PC-9 (cell line): Measurements from ENCODE around the gene CFAP97. TPM values are rescaled to one million over a fixed set of nuclear protein-coding genes. Genes with fewer than 3 reads are reported as not detected.
A peak's percentile ranks its signal among the peaks of the same experiment; 100 is the strongest.

Source experiments
- Bru-seq: library from RNA; stranded (reverse); fragments of 400-500 nt; gene quantifications from one replicate; lab custom pipeline; 2021; lab: Mats Ljungman, UMichigan
- BruChase-seq, 2 experiments: library from RNA; stranded (reverse); fragments of 400-500 nt; gene quantifications; one replicate each; lab custom pipeline; 2021; lab: Mats Ljungman, UMichigan
- BruUV-seq: library from RNA; stranded (reverse); fragments of 400-500 nt; replicated peaks from 2 replicates; lab custom pipeline; 2021; lab: Mats Ljungman, UMichigan
- CTCF ChIA-PET: fragments of 300-600 bp; sonication (Branson Sonifier 250); formaldehyde crosslinking; loops from one replicate; lab custom pipeline; 2022; ENCODE audit warnings: antibody characterized with exemption; lab: Charles Lee
- POLR2A ChIA-PET: fragments of 300-600 bp; sonication (Branson Sonifier 250); formaldehyde crosslinking; loops from one replicate; lab custom pipeline; 2022; ENCODE audit warnings: antibody characterized with exemption; ENCODE audit not compliant: unreplicated experiment; lab: Charles Lee
- DNase-seq, 2 experiments: peaks; one replicate each; pipeline versions ENCODE4 v3.0.0 to v3.0.0-alpha.2; 2015 to 2022; ENCODE audit warnings: mixed read lengths in 1 of 2
- H2AFZ ChIP-seq: fragments of 200-600 bp; sonication (generic); 2 replicates; pipeline ENCODE4 v1.8.1; 2017; ENCODE audit warnings: antibody characterized with exemption
- H3F3A ChIP-seq: fragments of 200-600 bp; sonication (generic); 2 replicates; pipeline ENCODE4 v1.8.1; 2017; ENCODE audit warnings: antibody characterized with exemption, mild to moderate bottlenecking, low read depth; ENCODE audit not compliant: insufficient read depth
- H3K27ac ChIP-seq: fragments of 200-600 bp; sonication (generic); 2 replicates; pipeline ENCODE4 v1.6.1; 2016; ENCODE audit warnings: mixed run types
- H3K27me3 ChIP-seq: fragments of 200-600 bp; sonication (generic); 2 replicates; pipeline ENCODE4 v1.6.1; 2016; ENCODE audit warnings: low read depth, mixed run types; ENCODE audit not compliant: insufficient read depth
- H3K36me3 ChIP-seq: fragments of 200-600 bp; sonication (generic); 2 replicates; pipeline ENCODE4 v1.6.1; 2016; ENCODE audit warnings: low read depth, mixed run types
- H3K4me1 ChIP-seq: fragments of 200-600 bp; sonication (generic); replicated peaks from 2 replicates; pipeline ENCODE4 v1.6.1; 2016; ENCODE audit warnings: mixed run types; ENCODE audit not compliant: insufficient read depth
- H3K4me2 ChIP-seq: fragments of 200-600 bp; sonication (generic); 2 replicates; pipeline ENCODE4 v1.6.1; 2017; ENCODE audit warnings: mixed run types
- H3K4me3 ChIP-seq: fragments of 200-600 bp; sonication (generic); 2 replicates; pipeline ENCODE4 v1.6.1; 2016; ENCODE audit warnings: mixed run types
- H3K79me2 ChIP-seq: fragments of 200-600 bp; sonication (generic); 2 replicates; pipeline ENCODE4 v1.6.1; 2017; ENCODE audit warnings: low read depth, mixed run types
- H3K9me2 ChIP-seq: fragments of 200-600 bp; sonication (generic); 2 replicates; pipeline ENCODE4 v1.8.1; 2017; ENCODE audit warnings: mild to moderate bottlenecking; ENCODE audit not compliant: insufficient read depth
- H3K9me3 ChIP-seq: fragments of 200-600 bp; sonication (generic); 2 replicates; pipeline ENCODE4 v1.8.1; 2016; ENCODE audit warnings: low read depth; ENCODE audit not compliant: insufficient read depth
- H4K20me1 ChIP-seq: fragments of 200-600 bp; sonication (generic); 2 replicates; pipeline ENCODE4 v1.8.1; 2017; ENCODE audit not compliant: insufficient read depth
- CTCF ChIP-seq: fragments of 200-600 bp; sonication (generic); conservative IDR thresholded peaks from 2 replicates; pipeline ENCODE4 v1.6.1; 2017; ENCODE audit warnings: mixed run types, antibody characterized with exemption, mild to moderate bottlenecking, moderate library complexity
- EZH2 ChIP-seq: fragments of 200-600 bp; sonication (generic); IDR thresholded peaks from 2 replicates; pipeline ENCODE4 v1.8.0; 2017; ENCODE audit warnings: antibody characterized with exemption, low read depth
- intact Hi-C: fragments of 100-400 bp; cut with micrococcal nuclease; formaldehyde crosslinking; loops from one replicate; pipeline ENCODE4 v1.10.0; 2022; ENCODE audit not compliant: unreplicated experiment
- long read RNA-seq: library from polyadenylated mRNA; stranded (forward); transcript quantifications from one replicate; pipeline ENCODE4 v2.0.0, GENCODE V29; 2022
- total RNA-seq: library from RNA; stranded (reverse); gene quantifications from 2 replicates; pipeline ENCODE4 v1.2.3, GENCODE V29; 2021

Gene CFAP97
- total RNA-seq (33.4 and 48.2 TPM in 2 replicates), Bru-seq, nascent RNA (percentile 84 among the genes with signal in this experiment), BruChase-seq, experiment 1, labeled RNA remaining after a 2-hour chase (percentile 76 among the genes with signal in this experiment), BruChase-seq, experiment 2, labeled RNA remaining after a 6-hour chase (percentile 88 among the genes with signal in this experiment)
- long read RNA-seq, full-length matches to known transcripts = 39 of 67 reads
- long read RNA-seq, partial matches to known transcripts = 4 of 67 reads
- long read RNA-seq, other reads (novel, unspliced or antisense) = 24 of 67 reads

GRCh38 chr4:185203486-185204237 is at the start of gene CFAP97:
Gene CFAP97, minus strand, starts transcription at chr4:185204000. Its CDS starts 12,804 bp downstream, at chr4:185191196.
- Histone ChIP-seq H2AFZ (peak within 1 kb of the TSS; percentile 82), H3K27ac (peak within 1 kb of the TSS; percentile 76), H3K36me3 (no peaks in the 10 kb centered on the region), H3K4me2 (peak within 1 kb of the TSS; percentile 95), H3K9me2 (no peaks in the 10 kb centered on the region), H4K20me1 (no peaks in the 10 kb centered on the region), H3F3A (peaks cover 15% of the 10 kb centered on the region), H3K9me3 (no peaks in the 10 kb centered on the region), H3K27me3 (no peaks in the 10 kb centered on the region), H3K4me1 (peaks cover 35% of the 10 kb centered on the region), H3K4me3 (peak within 1 kb of the TSS; percentile 75), H3K79me2 (peaks cover 33% of the 10 kb centered on the region)
- BruUV-seq = no TSS peak
- POLR2A ChIA-PET = no interaction called here
- CTCF ChIA-PET = no interaction called here
- DNase-seq = peak; percentile 49 to 78
- no peak for TF ChIP-seq CTCF
- intact Hi-C loops = loop anchor here (5.0 to 10.0 kb wide), 4 partner anchors 64 to 391 kb away; partner anchors contain the start of gene CCDC110

- no peaks in the 10 kb centered on the region for H3K36me3 ChIP-seq
- CTCF ChIA-PET = no interaction called here
- H3K9me3 ChIP-seq = no peaks in the 10 kb centered on the region
- H3K4me2 ChIP-seq = no peak overlapping the region
- no peaks in the 10 kb centered on the region for H3K4me1 ChIP-seq
- no peaks in the 10 kb centered on the region for H3K79me2 ChIP-seq
- BruUV-seq = no TSS peak
- no peak for DNase-seq
- TF ChIP-seq CTCF (no peak), EZH2 (no peak)
- no peaks in the 10 kb centered on the region for H3K9me2 ChIP-seq
- POLR2A ChIA-PET = no interaction called here
- no peak overlapping the region for H3K4me3 ChIP-seq
- H3K27me3 ChIP-seq = no peaks in the 10 kb centered on the region
- intact Hi-C loops = no loop called here
- no peak overlapping the region for H3K27ac ChIP-seq
- no peaks in the 10 kb centered on the region for H4K20me1 ChIP-seq
- H2AFZ ChIP-seq = no peak overlapping the region
- no peaks in the 10 kb centered on the region for H3F3A ChIP-seq
Measured at GRCh38 chr4:185249105-185249504, 45.3 kb upstream of the CFAP97 start.

GRCh38 chr4:185248393-185249039 is 44.7 kb upstream of the CFAP97 start:
- BruUV-seq = no TSS peak
- Histone ChIP-seq H3K27me3 (no peaks in the 10 kb centered on the region), H3K36me3 (no peaks in the 10 kb centered on the region), H3K27ac (no peak overlapping the region), H4K20me1 (no peaks in the 10 kb centered on the region), H3K79me2 (no peaks in the 10 kb centered on the region), H3K9me2 (no peaks in the 10 kb centered on the region), H3K9me3 (no peaks in the 10 kb centered on the region), H3F3A (no peaks in the 10 kb centered on the region), H3K4me3 (no peak overlapping the region), H2AFZ (no peak overlapping the region), H3K4me2 (no peak overlapping the region), H3K4me1 (no peaks in the 10 kb centered on the region)
- no peak for TF ChIP-seq EZH2
- intact Hi-C loops = no loop called here
- DNase-seq = no peak
- ChIA-PET POLR2A (no interaction called here), CTCF (no interaction called here)
